Muscle of leg (tissue), 9 donors: ENCODE data around the gene NELFB. TPM values are rescaled to one million over a fixed set of nuclear protein-coding genes. Genes with fewer than 3 reads are reported as not detected.

Experiments used
- polyA plus RNA-seq, 8 donors: library from polyadenylated mRNA; unstranded; fragments of 120-200 nt; gene quantifications; one replicate each; pipeline versions ENCODE4 v1.2.1 to v1.2.3, GENCODE V29; 2013; ENCODE audit warnings: inconsistent platforms in 1 of 8, low replicate concordance in 1 of 8; ENCODE audit not compliant: insufficient read length in 8 of 8, insufficient read depth in 1 of 8
- total RNA-seq: library from RNA; stranded (reverse); fragments of 120-200 nt; gene quantifications from one replicate; pipeline ENCODE4 v1.2.4, GENCODE V29; 2013

NELFB gene
- total and polyA plus RNA-seq, 9 donors: 25.9 to 57.6 (median 52.7) TPM

Other genes with a start within 250 kb of the NELFB start
- 8.3 TPM for gene ABCA2, start 227.1 kb upstream of the NELFB start, total RNA-seq
- 10 to 100 TPM; 15.9 to 24.8 (median 19.0) TPM for gene ABCA2, start 227.1 kb upstream of the NELFB start, polyA plus RNA-seq
- not detected for gene FUT7, start 223.2 kb upstream of the NELFB start, total RNA-seq
- gene FUT7, start 223.2 kb upstream of the NELFB start, polyA plus RNA-seq: under 1 TPM in 4 of 8 donors, not detected in 4; 0.05 to 0.16 (median 0.10) TPM
- gene NPDC1, start 209.2 kb upstream of the NELFB start, total RNA-seq: 32.1 TPM
- gene NPDC1, start 209.2 kb upstream of the NELFB start, polyA plus RNA-seq: 10 to 100 TPM; 38.4 to 63.4 (median 44.4) TPM
- gene ENTPD2, start 201.3 kb upstream of the NELFB start, total RNA-seq: 3.7 TPM
- 10 to 100 TPM in 7 of 8 donors, 1 to 10 TPM in 1; 9.6 to 20.6 (median 13.6) TPM for gene ENTPD2, start 201.3 kb upstream of the NELFB start, polyA plus RNA-seq
- gene SAPCD2, start 184.8 kb upstream of the NELFB start, total RNA-seq: 4.2 TPM
- gene SAPCD2, start 184.8 kb upstream of the NELFB start, polyA plus RNA-seq: 1 to 10 TPM; 3.4 to 7.2 (median 5.6) TPM
- 3.1 TPM for gene UAP1L1, start 177.8 kb upstream of the NELFB start, total RNA-seq
- gene UAP1L1, start 177.8 kb upstream of the NELFB start, polyA plus RNA-seq: 1 to 10 TPM; 1.8 to 3.8 (median 2.0) TPM
- gene MAN1B1, start 168.3 kb upstream of the NELFB start, total RNA-seq: 40.7 TPM
- 10 to 100 TPM; 38.5 to 59.0 (median 45.8) TPM for gene MAN1B1, start 168.3 kb upstream of the NELFB start, polyA plus RNA-seq
- 29.7 TPM for gene DPP7, start 140.6 kb upstream of the NELFB start, total RNA-seq
- 10 to 100 TPM; 23.9 to 43.9 (median 31.9) TPM for gene DPP7, start 140.6 kb upstream of the NELFB start, polyA plus RNA-seq
- gene GRIN1, start 116.2 kb upstream of the NELFB start, total RNA-seq: not detected
- gene GRIN1, start 116.2 kb upstream of the NELFB start, polyA plus RNA-seq: under 1 TPM in 4 of 8 donors, not detected in 4; 0.07 to 0.17 (median 0.11) TPM
- not detected for gene LRRC26, start 85.3 kb upstream of the NELFB start, total RNA-seq
- gene LRRC26, start 85.3 kb upstream of the NELFB start, polyA plus RNA-seq: under 1 TPM in 1 of 8 donors, not detected in 7; 0.14 TPM
- gene TMEM210, start 83.3 kb upstream of the NELFB start, total RNA-seq: not detected
- gene TMEM210, start 83.3 kb upstream of the NELFB start, polyA plus RNA-seq: not detected
- 20.4 TPM for gene ANAPC2, start 66.8 kb upstream of the NELFB start, total RNA-seq
- 10 to 100 TPM; 23.5 to 41.6 (median 33.5) TPM for gene ANAPC2, start 66.8 kb upstream of the NELFB start, polyA plus RNA-seq
- gene SSNA1, start 66.7 kb upstream of the NELFB start, total RNA-seq: 52.9 TPM
- 10 to 100 TPM; 60.6 to 71.5 (median 68.2) TPM for gene SSNA1, start 66.7 kb upstream of the NELFB start, polyA plus RNA-seq
- 4.6 TPM for gene TPRN, start 54.6 kb upstream of the NELFB start, total RNA-seq
- 10 to 100 TPM in 5 of 8 donors, 1 to 10 TPM in 3; 7.6 to 14.6 (median 10.6) TPM for gene TPRN, start 54.6 kb upstream of the NELFB start, polyA plus RNA-seq
- gene TMEM203, start 49.7 kb upstream of the NELFB start, total RNA-seq: 25.2 TPM
- gene TMEM203, start 49.7 kb upstream of the NELFB start, polyA plus RNA-seq: 10 to 100 TPM; 34.1 to 38.2 (median 36.6) TPM
- 3.1 TPM for gene NDOR1, start 49.6 kb upstream of the NELFB start, total RNA-seq
- gene NDOR1, start 49.6 kb upstream of the NELFB start, polyA plus RNA-seq: 10 to 100 TPM in 1 of 8 donors, 1 to 10 TPM in 7; 5.8 to 10.8 (median 8.2) TPM
- gene RNF208, start 33.1 kb upstream of the NELFB start, total RNA-seq: 0.18 TPM
- 1 to 10 TPM; 2.4 to 5.1 (median 2.8) TPM for gene RNF208, start 33.1 kb upstream of the NELFB start, polyA plus RNA-seq
- gene CYSRT1, start 30.2 kb upstream of the NELFB start, total RNA-seq: 0.18 TPM
- 1 to 10 TPM in 7 of 8 donors, under 1 TPM in 1; 1.00 to 5.6 (median 3.2) TPM for gene CYSRT1, start 30.2 kb upstream of the NELFB start, polyA plus RNA-seq
- not detected for gene RNF224, start 27.8 kb upstream of the NELFB start, total RNA-seq
- gene RNF224, start 27.8 kb upstream of the NELFB start, polyA plus RNA-seq: 1 to 10 TPM in 7 of 8 donors, under 1 TPM in 1; 0.68 to 7.4 (median 2.6) TPM
- gene SLC34A3, start 24.4 kb upstream of the NELFB start, total RNA-seq: 0.04 TPM
- 1 to 10 TPM in 7 of 8 donors, under 1 TPM in 1; 0.47 to 3.6 (median 1.5) TPM for gene SLC34A3, start 24.4 kb upstream of the NELFB start, polyA plus RNA-seq
- gene TUBB4B, start 14.0 kb upstream of the NELFB start, total RNA-seq: 97.1 TPM
- 100 to 1,000 TPM; 200 to 222 (median 217) TPM for gene TUBB4B, start 14.0 kb upstream of the NELFB start, polyA plus RNA-seq
- gene STPG3, start 4.0 kb upstream of the NELFB start, total RNA-seq: not detected
- gene STPG3, start 4.0 kb upstream of the NELFB start, polyA plus RNA-seq: under 1 TPM in 7 of 8 donors, not detected in 1; 0.15 to 0.79 (median 0.33) TPM
- gene TOR4A, start 22.4 kb downstream of the NELFB start, total RNA-seq: 4.4 TPM
- 1 to 10 TPM; 3.6 to 9.3 (median 8.3) TPM for gene TOR4A, start 22.4 kb downstream of the NELFB start, polyA plus RNA-seq
- gene NRARP, start 46.9 kb downstream of the NELFB start, total RNA-seq: 2.5 TPM
- gene NRARP, start 46.9 kb downstream of the NELFB start, polyA plus RNA-seq: 1 to 10 TPM; 3.4 to 7.5 (median 5.8) TPM
- 9.0 TPM for gene EXD3, start 167.8 kb downstream of the NELFB start, total RNA-seq
- 10 to 100 TPM in 6 of 8 donors, 1 to 10 TPM in 2; 7.4 to 19.0 (median 11.8) TPM for gene EXD3, start 167.8 kb downstream of the NELFB start, polyA plus RNA-seq
- 2.0 TPM for gene NOXA1, start 168.1 kb downstream of the NELFB start, total RNA-seq
- 1 to 10 TPM in 7 of 8 donors, under 1 TPM in 1; 0.99 to 5.1 (median 2.6) TPM for gene NOXA1, start 168.1 kb downstream of the NELFB start, polyA plus RNA-seq
- 0.18 TPM for gene ENTPD8, start 186.0 kb downstream of the NELFB start, total RNA-seq
- gene ENTPD8, start 186.0 kb downstream of the NELFB start, polyA plus RNA-seq: 1 to 10 TPM in 1 of 8 donors, under 1 TPM in 7; 0.35 to 1.2 (median 0.42) TPM
- gene NSMF, start 204.0 kb downstream of the NELFB start, total RNA-seq: 9.9 TPM
- 10 to 100 TPM; 16.1 to 31.1 (median 23.0) TPM for gene NSMF, start 204.0 kb downstream of the NELFB start, polyA plus RNA-seq